ENCODE data around the gene TCEAL3. TPM values are rescaled to one million over a fixed set of nuclear protein-coding genes. Genes with fewer than 3 reads are reported as not detected.

TCEAL3 gene
- total RNA-seq, 4 donors from 2014 or later, result 3.2 to 9.9 (median 4.8) TPM

DNA sequence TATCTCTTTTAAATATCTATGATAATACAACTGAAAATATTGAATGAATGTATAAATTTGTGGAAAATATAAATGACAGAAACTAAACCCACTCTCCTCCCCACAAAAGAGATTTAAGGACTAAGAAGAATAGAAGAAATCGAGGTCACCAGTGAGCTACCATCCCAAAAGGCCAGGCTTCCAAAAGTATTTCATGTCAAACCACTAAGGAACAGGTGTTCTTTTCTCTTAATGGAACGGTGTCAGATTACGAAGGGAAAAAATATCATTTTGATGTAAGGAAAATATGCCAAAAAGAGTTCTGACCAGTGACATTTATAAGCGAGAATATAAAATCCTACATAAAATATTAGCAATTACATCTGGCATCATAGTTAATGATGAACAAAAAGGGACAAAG, 36.0 kb upstream of the TCEAL3 start:
- H3K27me3 ChIP-seq, result no peaks in the 10 kb centered on the region
- no peak overlapping the region for H3K27ac ChIP-seq
- no peak overlapping the region for H3K4me3 ChIP-seq
- no peaks in the 10 kb centered on the region for H3K36me3 ChIP-seq
- no peaks in the 10 kb centered on the region for H3K9me3 ChIP-seq
- H3K4me1 ChIP-seq, result no peaks in the 10 kb centered on the region
- DNase-seq, result no peak
- TF ChIP-seq, protein P1, sequence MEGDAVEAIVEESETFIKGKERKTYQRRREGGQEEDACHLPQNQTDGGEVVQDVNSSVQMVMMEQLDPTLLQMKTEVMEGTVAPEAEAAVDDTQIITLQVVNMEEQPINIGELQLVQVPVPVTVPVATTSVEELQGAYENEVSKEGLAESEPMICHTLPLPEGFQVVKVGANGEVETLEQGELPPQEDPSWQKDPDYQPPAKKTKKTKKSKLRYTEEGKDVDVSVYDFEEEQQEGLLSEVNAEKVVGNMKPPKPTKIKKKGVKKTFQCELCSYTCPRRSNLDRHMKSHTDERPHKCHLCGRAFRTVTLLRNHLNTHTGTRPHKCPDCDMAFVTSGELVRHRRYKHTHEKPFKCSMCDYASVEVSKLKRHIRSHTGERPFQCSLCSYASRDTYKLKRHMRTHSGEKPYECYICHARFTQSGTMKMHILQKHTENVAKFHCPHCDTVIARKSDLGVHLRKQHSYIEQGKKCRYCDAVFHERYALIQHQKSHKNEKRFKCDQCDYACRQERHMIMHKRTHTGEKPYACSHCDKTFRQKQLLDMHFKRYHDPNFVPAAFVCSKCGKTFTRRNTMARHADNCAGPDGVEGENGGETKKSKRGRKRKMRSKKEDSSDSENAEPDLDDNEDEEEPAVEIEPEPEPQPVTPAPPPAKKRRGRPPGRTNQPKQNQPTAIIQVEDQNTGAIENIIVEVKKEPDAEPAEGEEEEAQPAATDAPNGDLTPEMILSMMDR (IDR thresholded peaks at IDR 0.05), result no peak
- TF ChIP-seq POLR2A (IDR thresholded peaks at IDR 0.05), result no peak

GRCh38 chrX:103573202-103573601, 34.6 kb upstream of the TCEAL3 start:
- TF ChIP-seq POLR2A (IDR thresholded peaks at IDR 0.05), result no peak
- TF ChIP-seq, protein P1 (IDR thresholded peaks at IDR 0.05), result no peak
- no peak overlapping the region for H3K27ac ChIP-seq
- no peaks in the 10 kb centered on the region for H3K4me1 ChIP-seq
- H3K27me3 ChIP-seq, result no peaks in the 10 kb centered on the region
- no peak overlapping the region for H3K4me3 ChIP-seq
- H3K36me3 ChIP-seq, result no peaks in the 10 kb centered on the region
- H3K9me3 ChIP-seq, result no peaks in the 10 kb centered on the region
- DNase-seq, result no peak

GRCh38 chrX:103584596-103584995, 23.2 kb upstream of the TCEAL3 start:
- H3K27ac ChIP-seq, result no peak overlapping the region
- no peaks in the 10 kb centered on the region for H3K4me1 ChIP-seq
- TF ChIP-seq POLR2A (IDR thresholded peaks at IDR 0.05), result no peak
- TF ChIP-seq, protein P1 (IDR thresholded peaks at IDR 0.05), result no peak
- no peaks in the 10 kb centered on the region for H3K27me3 ChIP-seq
- H3K4me3 ChIP-seq, result peak overlapping the region in 1 of 4 donors; percentile 74
- no peak for DNase-seq
- H3K9me3 ChIP-seq, result no peaks in the 10 kb centered on the region
- H3K36me3 ChIP-seq, result no peaks in the 10 kb centered on the region

DNA sequence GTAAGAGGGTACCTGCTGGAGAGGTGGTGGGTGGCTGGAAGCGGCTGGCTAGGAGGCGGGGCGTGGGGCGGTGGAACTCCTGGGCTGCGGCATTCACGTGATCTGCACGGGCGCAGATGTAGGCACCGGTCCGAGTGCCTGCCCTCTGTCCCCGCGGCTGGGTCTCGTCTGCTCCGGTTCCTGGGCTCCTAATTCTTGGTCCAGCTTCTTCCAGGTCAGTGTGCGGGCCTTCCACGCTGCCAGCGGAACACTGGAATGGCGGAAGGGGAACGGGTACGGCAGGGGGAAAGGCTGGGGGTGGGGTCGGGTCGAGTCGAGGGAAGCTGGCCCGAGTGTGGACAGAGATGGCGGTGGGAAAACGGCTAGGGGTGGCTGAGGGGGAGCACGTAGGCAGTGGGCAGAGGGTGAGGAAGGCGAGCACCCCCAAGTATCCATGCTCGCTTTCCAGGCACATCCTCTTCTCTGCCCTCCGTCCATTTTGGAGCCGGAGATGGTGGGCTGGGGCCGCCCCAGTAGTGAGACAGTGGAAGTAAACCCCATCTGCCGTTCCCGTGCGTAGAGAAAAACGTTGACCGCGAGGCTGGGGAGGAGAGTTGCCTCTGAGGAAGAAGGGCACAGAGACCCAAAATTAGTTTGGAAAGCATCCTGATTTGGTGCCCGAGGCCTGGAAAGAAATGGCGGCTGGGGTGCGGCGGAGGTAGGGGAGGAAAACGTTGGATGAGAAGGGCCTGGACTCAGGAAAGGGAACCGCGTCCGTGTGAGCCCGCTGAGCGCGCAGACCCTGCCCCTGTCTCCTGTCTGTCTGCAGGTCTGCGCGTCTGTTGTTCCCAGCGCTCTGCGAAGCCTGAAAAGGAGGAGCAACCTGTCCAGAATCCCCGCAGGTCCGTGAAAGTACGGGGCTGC, 22.1 kb upstream of the TCEAL3 start, which contains the start of gene TCEAL4:
Gene TCEAL4 (plus strand): TSS at position 105 of the 903 bp plus-strand sequence. CDS start 1,161 bp downstream, outside the sequence.
- DNase-seq, result peak; percentile 61 to 81 (median 61)
- Histone ChIP-seq H3K27ac (peak within 1 kb of the TSS; percentile 63 to 79 (median 68)), H3K36me3 (no peaks in the 10 kb centered on the region), H3K4me3 (peak within 1 kb of the TSS; percentile 53 to 74 (median 62)), H3K27me3 (no peaks in the 10 kb centered on the region), H3K4me1 (no peaks in the 10 kb centered on the region), H3K9me3 (no peaks in the 10 kb centered on the region)
- TF ChIP-seq, protein P1 (IDR thresholded peaks at IDR 0.05), result no peak
- peak in 1 of 2 donors; percentile 10 for TF ChIP-seq POLR2A (IDR thresholded peaks at IDR 0.05)

- Histone ChIP-seq H3K27me3 (no peaks in the 10 kb centered on the region), H3K4me3 (peak overlapping the region; percentile 53 to 74 (median 62)), H3K36me3 (no peaks in the 10 kb centered on the region), H3K4me1 (no peaks in the 10 kb centered on the region), H3K27ac (peak overlapping the region; percentile 63 to 79 (median 68)), H3K9me3 (no peaks in the 10 kb centered on the region)
- peak in 1 of 3 donors; percentile 33 for DNase-seq
- TF ChIP-seq, protein P1 (IDR thresholded peaks at IDR 0.05), result no peak
- TF ChIP-seq POLR2A (IDR thresholded peaks at IDR 0.05), result no peak
Measured at GRCh38 chrX:103586314-103586646, 21.5 kb upstream of the TCEAL3 start.

All from Peyer's patch (tissue), 4 donors.